A204.1 (cell line): Measurements from ENCODE around the gene FGFR2.

Experiments used
- FAIRE-seq: peaks from 2 replicates; lab custom pipeline; 2012; peaks lifted over from hg19 to GRCh38; lab: Jason Lieb, UNC

Gene FGFR2

GRCh38 chr10:121609426-121610380 is 11.5 kb upstream of the FGFR2 start:
- no peak for FAIRE-seq

- FAIRE-seq, result no peak
Observed at GRCh38 chr10:121608469-121609190, 10.4 kb upstream of the FGFR2 start.

- FAIRE-seq, result no peak
Observed at GRCh38 chr10:121607310-121608055, 9.2 kb upstream of the FGFR2 start.

DNA sequence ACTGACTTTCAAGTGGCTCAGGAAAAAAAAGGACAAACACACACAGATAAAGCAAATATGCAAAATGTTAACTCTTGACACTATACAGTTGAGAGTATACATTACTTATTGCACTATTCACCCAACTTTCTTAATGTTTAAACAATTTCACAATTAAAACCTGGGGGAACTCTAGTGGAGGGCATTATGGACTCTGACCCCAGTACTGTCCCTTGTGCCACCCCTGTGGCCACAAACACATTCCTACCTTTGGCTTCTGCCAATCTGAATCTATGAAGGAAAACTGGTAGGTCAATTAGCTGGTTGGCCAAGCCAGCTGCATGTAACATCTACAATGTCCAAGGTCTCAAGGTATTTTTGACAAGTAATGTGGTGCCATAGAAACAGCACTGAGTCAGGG is 7.5 kb upstream of the FGFR2 start:
- no peak for FAIRE-seq

DNA sequence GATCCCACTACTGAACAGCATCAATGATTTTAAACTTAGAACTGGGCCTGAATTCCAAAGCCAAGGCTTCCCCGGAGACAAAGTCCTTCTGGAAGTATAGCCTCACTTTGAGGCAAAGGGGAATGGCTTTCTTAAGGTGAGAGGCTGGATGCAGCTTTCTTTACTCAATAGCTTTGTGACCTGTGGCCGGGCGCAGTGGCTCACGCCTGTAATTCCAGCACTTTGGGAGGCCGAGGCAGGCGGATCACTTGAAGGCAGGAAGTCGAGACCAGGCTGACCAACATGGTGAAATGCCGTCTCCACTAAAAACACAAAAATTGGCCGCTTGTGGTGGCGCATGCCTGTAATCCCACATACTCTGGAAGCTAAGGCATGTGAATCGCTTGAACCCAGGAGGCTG is 3.2 kb upstream of the FGFR2 start:
- no peak for FAIRE-seq

GRCh38 chr10:121600611-121601010 is 2.4 kb upstream of the FGFR2 start:
- no peak for FAIRE-seq

DNA sequence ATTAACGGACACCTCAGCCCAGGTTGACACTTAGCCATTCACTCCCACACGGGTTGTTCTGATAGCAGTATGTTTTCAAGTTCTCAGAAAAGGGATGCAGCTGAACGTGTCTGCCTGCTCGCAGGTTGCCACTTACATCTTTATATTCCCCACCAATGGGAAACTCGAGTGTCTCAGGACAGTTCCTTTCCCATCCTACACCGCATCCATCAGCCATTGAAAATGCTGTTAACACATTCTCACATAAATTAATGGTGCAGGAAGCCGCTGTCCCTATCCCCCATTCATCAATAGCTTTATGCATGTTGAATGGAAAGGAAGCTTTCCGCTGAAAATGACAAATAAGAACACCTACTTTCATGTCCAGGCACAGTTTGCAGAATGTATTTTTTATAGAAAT is 1.7 kb upstream of the FGFR2 start:
- FAIRE-seq, result no peak

DNA sequence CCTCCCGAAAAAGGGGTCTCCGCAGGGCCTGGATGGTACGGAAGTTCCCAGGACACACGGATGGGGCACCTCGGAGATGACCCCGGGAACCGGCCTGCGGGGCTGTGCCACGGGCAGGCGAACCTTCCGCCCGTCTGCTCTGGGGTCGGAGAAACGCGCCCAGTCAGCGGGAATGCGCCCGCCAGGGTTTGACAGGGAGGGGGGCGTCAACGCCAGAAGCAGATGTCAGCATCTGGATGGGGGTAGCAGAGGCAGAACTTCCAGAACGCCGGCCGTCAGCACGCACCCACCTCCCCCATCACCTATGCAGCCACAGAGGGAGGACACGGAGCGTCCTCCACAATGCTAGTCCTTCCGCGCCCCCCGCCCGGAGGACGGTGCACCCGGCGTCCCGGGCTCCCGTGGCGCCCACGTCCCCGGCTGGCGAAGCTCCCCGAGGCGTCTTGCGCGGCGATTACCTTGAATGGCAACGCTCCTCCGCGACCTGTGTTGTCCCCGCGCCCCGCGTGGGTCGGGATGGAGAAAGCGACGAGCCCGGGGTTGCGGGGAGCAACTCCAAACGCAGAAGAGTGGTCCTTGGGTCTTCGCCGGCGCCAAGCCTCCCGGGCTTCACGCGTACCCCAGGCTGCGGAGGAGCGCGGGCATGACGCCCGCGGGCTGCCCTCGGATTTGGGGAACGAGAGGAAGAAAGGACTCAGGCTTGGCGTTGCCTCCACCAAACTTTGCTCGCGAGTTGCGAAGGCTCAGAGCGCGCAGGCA is 561 bp downstream of the FGFR2 start:
- FAIRE-seq, result no peak

DNA sequence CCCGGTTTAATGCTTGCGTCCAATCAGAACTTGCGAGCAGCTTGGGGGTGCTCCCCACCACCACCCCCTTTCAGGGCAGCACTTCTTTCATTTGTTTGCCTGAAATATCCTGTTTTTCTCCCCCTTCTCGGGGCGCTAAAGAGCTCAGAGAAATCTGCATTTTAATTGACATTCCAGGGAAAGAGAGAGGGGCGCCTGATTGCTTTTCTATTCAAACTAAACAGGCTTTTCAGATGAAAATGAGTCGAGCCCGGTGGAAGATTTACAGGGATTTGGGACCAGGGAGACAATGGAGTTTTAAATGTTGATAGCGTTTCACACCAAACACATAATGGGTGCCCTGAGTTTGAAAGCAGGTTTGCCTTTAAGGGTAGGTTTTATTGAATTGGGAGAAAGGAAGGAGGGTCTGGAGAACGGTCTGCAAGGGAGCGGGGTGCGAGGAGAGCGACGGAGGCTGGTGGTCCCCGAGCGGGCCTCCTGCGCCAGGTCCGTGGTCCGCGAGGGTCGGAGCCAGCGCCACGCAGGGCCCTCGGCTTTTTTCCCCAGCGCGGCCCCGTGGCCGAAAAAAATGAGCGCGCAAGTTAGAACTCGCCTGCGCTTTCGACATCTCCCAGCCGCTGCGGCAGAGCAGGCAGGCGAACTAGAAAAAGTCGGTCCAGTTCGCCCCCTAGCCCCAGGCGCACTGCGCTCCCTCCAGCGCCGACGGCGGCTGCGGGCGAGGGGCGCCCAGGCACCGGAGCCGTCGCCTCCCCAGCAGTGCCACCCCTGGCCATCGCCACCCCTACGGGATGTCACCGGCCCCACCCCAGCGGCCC is 1.3 kb downstream of the FGFR2 start:
- no peak for FAIRE-seq

DNA sequence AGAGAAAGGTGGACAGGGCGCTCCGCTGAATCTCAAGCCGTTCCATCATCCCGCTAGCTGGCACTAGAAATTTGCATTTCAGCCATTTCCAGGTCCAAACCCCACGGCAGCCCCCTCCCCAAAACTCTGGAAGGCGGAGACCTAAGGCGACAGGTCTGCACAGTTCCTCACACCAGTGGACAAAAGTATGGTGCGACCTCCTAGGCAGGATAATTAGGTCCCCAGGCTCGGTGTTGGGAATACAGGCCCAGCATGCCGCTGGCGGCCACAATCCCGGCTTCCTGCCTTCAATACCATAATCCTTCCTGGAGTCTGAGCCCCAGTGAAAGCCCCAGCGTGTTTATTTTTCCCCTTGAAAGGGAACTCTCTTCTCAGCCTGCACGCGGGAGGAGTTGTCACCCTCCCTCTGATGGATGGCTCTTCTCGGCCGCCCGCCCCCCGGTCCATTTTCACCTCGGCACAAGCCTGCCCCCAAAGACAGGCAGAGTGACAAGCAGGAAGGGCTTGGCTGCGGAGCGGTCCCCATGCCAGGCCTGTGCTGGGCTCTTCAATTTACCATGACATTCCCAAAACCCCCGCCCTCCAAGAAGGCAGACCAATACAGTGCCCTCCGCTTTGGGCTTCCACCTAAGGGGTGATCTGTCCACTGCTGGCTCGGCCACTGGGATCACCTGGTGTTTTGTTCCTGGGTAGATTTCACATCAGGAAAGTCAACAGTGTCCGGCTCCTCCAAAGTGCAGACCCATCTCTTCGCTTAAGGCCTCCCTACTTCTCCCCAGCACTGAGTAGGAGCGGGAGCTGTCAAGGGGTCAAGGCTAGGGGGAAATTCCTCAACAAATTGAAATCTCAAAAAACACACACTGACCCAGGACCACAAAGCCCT is 2.2 kb downstream of the FGFR2 start:
- no peak for FAIRE-seq

GRCh38 chr10:121595351-121595805 is 2.9 kb downstream of the FGFR2 start:
- no peak for FAIRE-seq

DNA sequence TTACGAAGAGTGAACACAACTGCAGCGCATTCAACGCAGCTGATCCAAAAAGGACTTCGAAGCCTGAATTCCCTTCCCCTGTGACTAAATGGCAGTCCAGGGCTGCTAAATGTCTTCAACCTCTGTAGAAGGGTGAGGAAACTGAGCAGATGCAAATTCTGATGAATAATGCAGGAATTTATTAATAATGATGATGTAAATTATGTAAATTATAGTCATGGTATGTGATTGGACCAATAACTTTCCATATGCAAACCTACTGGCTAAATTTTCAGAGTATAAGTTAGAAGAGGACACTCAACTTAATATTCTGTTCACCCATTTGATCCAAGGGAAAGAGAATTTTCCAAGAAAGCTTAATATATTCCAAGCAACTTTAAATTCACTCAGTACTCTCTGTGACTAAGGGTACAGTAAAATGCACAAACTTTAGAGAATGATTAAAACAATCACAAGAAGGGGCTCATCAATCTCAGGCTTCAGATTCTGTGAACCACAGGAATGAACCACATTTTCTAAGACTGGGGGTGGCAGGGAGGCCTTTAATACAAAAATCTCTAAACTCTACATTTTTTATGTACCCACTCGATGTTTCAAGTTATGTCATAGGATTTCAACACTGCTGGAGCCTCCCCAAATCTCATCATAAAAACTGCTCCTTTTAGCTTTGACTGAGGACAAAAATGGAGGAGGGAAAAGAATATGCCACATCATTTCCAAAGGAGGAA is 3.5 kb downstream of the FGFR2 start:
- no peak for FAIRE-seq

GRCh38 chr10:121594076-121594475 is 4.2 kb downstream of the FGFR2 start:
- FAIRE-seq, result no peak

GRCh38 chr10:121593281-121594075 is 4.8 kb downstream of the FGFR2 start:
- no peak for FAIRE-seq

GRCh38 chr10:121592155-121592890 is 5.9 kb downstream of the FGFR2 start:
- FAIRE-seq, result no peak

DNA sequence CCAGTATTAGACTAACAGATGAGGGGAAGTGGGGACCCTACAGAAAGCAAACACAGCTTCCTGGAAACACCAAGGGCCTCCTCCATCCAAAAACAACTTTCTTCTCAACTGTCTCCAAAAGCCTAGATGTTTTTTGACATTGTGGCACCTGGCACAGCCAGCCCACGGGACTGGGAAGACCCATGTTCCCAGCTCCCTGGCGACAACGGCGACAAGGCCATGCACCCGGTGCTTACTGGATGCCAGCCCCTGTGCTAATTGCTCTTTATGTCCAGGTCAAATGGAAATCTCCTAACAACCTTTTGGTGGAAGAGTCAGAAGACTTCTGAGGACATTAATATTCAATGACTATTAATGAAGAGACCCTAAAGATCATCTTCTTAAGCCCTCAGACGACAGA is 7.1 kb downstream of the FGFR2 start:
- no peak for FAIRE-seq

GRCh38 chr10:121590772-121591171 is 7.5 kb downstream of the FGFR2 start:
- FAIRE-seq, result no peak

- no peak for FAIRE-seq
Observed at GRCh38 chr10:121589553-121589952, 8.7 kb downstream of the FGFR2 start.
